HFFc6 (cell line): Measurements from ENCODE around the gene CLSTN2. TPM values are rescaled to one million over a fixed set of nuclear protein-coding genes. Genes with fewer than 3 reads are reported as not detected.

Source experiments
- DNase-seq: peaks from one replicate; pipeline ENCODE4 v3.0.0-alpha.2; 2018
- H3K27ac Mint-ChIP-seq: 2 replicates; pipeline ENCODE4 v1.8.0; 2020; ENCODE audit warnings: mild to moderate bottlenecking, mixed read lengths
- H3K27me3 Mint-ChIP-seq: 2 replicates; pipeline ENCODE4 v1.8.0; 2021; ENCODE audit warnings: mild to moderate bottlenecking, moderate library complexity, mixed read lengths; ENCODE audit not compliant: insufficient read depth
- H3K36me3 Mint-ChIP-seq: 2 replicates; pipeline ENCODE4 v1.8.0; 2021; ENCODE audit warnings: low read depth, mixed read lengths
- H3K4me1 Mint-ChIP-seq: 2 replicates; pipeline ENCODE4 v1.8.0; 2020; ENCODE audit warnings: low read depth, mixed read lengths
- H3K4me3 Mint-ChIP-seq: 2 replicates; pipeline ENCODE4 v1.8.0; 2020; ENCODE audit warnings: mild to moderate bottlenecking, moderate library complexity, mixed read lengths
- H3K9me3 Mint-ChIP-seq: 2 replicates; pipeline ENCODE4 v1.8.0; 2020; ENCODE audit warnings: mild to moderate bottlenecking, mixed read lengths
- CTCF ChIP-seq: fragments of 200-600 bp; sonication (generic); IDR thresholded peaks from 2 replicates; pipeline ENCODE4 v1.5.0; 2021; ENCODE audit warnings: antibody characterized with exemption, mild to moderate bottlenecking
- total RNA-seq, 6 experiments: library from RNA; stranded (reverse); fragmentation: NEBNext Ultra II Directional; extraction: Animal tissue kit (Norgen Biotek cat#: 25700); gene quantifications; 2 replicates in 1 of 6; 3 replicates in 5 of 6; pipeline ENCODE4 v1.2.3, GENCODE V29; 2021

CLSTN2 gene
- total RNA-seq, 6 experiments from 2014 or later: 0.05 TPM; not detected in 5

- no peak for DNase-seq
- H3K27me3 Mint-ChIP-seq: no peaks in the 10 kb centered on the region; the same call in none of the 2 replicates
- H3K4me3 Mint-ChIP-seq: no peak overlapping the region
- no peaks in the 10 kb centered on the region for H3K4me1 Mint-ChIP-seq
- H3K9me3 Mint-ChIP-seq: peaks cover 63% of the 10 kb centered on the region
- 0 out of 2 replicates have a peak, but pooled peaks cover 3% of the 10 kb centered on the region for H3K36me3 Mint-ChIP-seq
- H3K27ac Mint-ChIP-seq: no peak overlapping the region
- TF ChIP-seq CTCF: no peak
Measured at GRCh38 chr3:140233702-140234101, 298.7 kb downstream of the CLSTN2 start.

- H3K27ac Mint-ChIP-seq: no peak overlapping the region
- no peak for TF ChIP-seq CTCF
- H3K27me3 Mint-ChIP-seq: no peaks in the 10 kb centered on the region; the same call in 1 of the 2 replicates
- H3K9me3 Mint-ChIP-seq: peaks cover 59% of the 10 kb centered on the region
- no peak overlapping the region for H3K4me3 Mint-ChIP-seq
- H3K4me1 Mint-ChIP-seq: no peaks in the 10 kb centered on the region
- 0 out of 2 replicates have a peak, but pooled peaks cover 3% of the 10 kb centered on the region for H3K36me3 Mint-ChIP-seq
- DNase-seq: no peak
Measured at GRCh38 chr3:140234256-140234655, 299.3 kb downstream of the CLSTN2 start.

- H3K9me3 Mint-ChIP-seq: peaks cover 61% of the 10 kb centered on the region
- TF ChIP-seq CTCF: no peak
- no peak overlapping the region for H3K27ac Mint-ChIP-seq
- no peaks in the 10 kb centered on the region for H3K36me3 Mint-ChIP-seq
- no peaks in the 10 kb centered on the region; the same call in 1 of the 2 replicates for H3K27me3 Mint-ChIP-seq
- H3K4me3 Mint-ChIP-seq: no peak overlapping the region
- DNase-seq: no peak
- H3K4me1 Mint-ChIP-seq: no peaks in the 10 kb centered on the region
Measured at GRCh38 chr3:140236836-140237501, 302.0 kb downstream of the CLSTN2 start.

DNA sequence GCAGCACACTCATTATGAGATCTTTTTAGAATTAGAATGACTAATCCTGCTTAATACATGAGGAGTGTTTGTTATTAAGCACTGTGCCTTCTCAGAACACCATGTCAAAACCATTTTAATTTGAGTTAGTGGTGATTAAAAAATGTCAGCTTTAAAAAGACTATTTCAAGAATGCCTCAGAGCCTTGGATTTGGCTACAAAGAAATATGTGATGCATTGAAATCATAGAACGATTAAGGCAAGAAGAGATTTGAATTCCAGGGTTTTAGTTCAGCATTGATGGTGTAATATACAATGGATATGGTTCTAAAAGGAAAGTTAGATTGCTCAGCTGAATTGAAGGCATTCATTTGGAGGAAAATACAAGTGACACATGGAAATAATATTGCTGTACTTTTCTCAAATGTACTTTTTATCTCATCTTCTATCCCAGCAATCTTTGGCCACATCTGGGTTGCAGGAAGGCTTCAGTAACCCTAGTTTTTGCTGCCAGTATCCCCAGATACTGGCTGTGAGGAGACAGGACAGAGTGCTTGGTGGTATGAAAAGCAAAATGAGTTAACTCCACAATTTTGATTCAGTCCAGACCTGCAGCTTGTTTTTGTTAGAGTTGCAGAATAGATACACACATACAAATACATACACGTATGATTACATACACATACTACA, 303.8 kb downstream of the CLSTN2 start:
- no peak for TF ChIP-seq CTCF
- Mint-ChIP-seq H3K4me3 (no peak overlapping the region), H3K36me3 (no peaks in the 10 kb centered on the region), H3K27me3 (no peaks in the 10 kb centered on the region), H3K9me3 (peaks cover 47% of the 10 kb centered on the region), H3K27ac (no peak overlapping the region), H3K4me1 (no peaks in the 10 kb centered on the region)
- DNase-seq: no peak

GRCh38 chr3:140242818-140243276, 307.9 kb downstream of the CLSTN2 start:
- Mint-ChIP-seq H3K27ac (no peak overlapping the region), H3K27me3 (no peaks in the 10 kb centered on the region), H3K36me3 (no peaks in the 10 kb centered on the region), H3K9me3 (peaks cover 42% of the 10 kb centered on the region), H3K4me3 (no peak overlapping the region), H3K4me1 (no peaks in the 10 kb centered on the region)
- no peak for TF ChIP-seq CTCF
- no peak for DNase-seq
